Right lobe of liver (tissue), 6 donors: ENCODE measurements around the gene TECPR2. TPM values are rescaled to one million over a fixed set of nuclear protein-coding genes. Genes with fewer than 3 reads are reported as not detected.

Experiments used
- ATAC-seq, 4 donors: fragments of 200-7000 bp; cut with Tn5 transposase; one replicate each; pipeline ENCODE4 v1.9.1; 2020; ENCODE audit warnings: mild to moderate bottlenecking in 4 of 4, moderate library complexity in 4 of 4
- DNase-seq, 3 donors: peaks; one replicate each; pipeline ENCODE4 v3.0.0-alpha.2; 2020
- H3K27ac ChIP-seq, 3 donors: fragments of 200-600 bp; one replicate each; pipeline ENCODE4 v1.8.0; 2022
- H3K27me3 ChIP-seq, 2 donors: fragments of 200-600 bp; one replicate each; pipeline ENCODE4 v1.8.0; 2022
- H3K36me3 ChIP-seq, 4 donors: fragments of 200-600 bp; sonication (generic) in 1 of 4; one replicate each; pipeline versions ENCODE4 v1.5.1 to v1.8.0; 2017 to 2022; ENCODE audit warnings: control low read depth in 1 of 4
- H3K4me1 ChIP-seq, 4 donors: fragments of 200-600 bp; sonication (generic) in 1 of 4; one replicate each; pipeline versions ENCODE4 v1.5.1 to v1.8.0; 2017 to 2022; ENCODE audit warnings: control low read depth in 1 of 4
- H3K4me3 ChIP-seq, 3 donors: fragments of 200-600 bp; one replicate each; pipeline ENCODE4 v1.8.0; 2022
- H3K9me3 ChIP-seq, 4 donors: fragments of 200-600 bp; sonication (generic) in 1 of 4; one replicate each; pipeline versions ENCODE4 v1.5.1 to v1.8.0; 2017 to 2022; ENCODE audit warnings: control low read depth in 1 of 4
- CTCF ChIP-seq, 4 donors: fragments of 200-600 bp in 3 of 4; fragments of 450-650 bp in 1 of 4; IDR thresholded peaks; one replicate each; pipeline versions ENCODE4 v1.5.1 to v1.8.0; 2016 to 2022; ENCODE audit warnings: antibody characterized with exemption in 4 of 4, mild to moderate bottlenecking in 2 of 4
- POLR2A ChIP-seq: fragments of 450-650 bp; IDR thresholded peaks from one replicate; pipeline ENCODE4 v1.6.1; 2017; ENCODE audit warnings: antibody characterized with exemption, mild to moderate bottlenecking
- WGBS: methylation state at CpG from one replicate; pipeline ENCODE4 v1.1.6; 2018; ENCODE audit warnings: low coverage, low lambda C conversion rate; ENCODE audit not compliant: insufficient coverage; ENCODE audit errors: missing lambda C conversion rate; 5-methylcytosine and 5-hydroxymethylcytosine counted together
- intact Hi-C, 2 donors: fragments of 100-400 bp; cut with DNase I; formaldehyde crosslinking; loops; one replicate each; pipeline versions ENCODE4 v1.11.2 to v1.14.1; 2022
- total RNA-seq, 6 experiments: library from RNA; depleted of rRNA in 2 of 6; stranded (reverse); fragments of >200 nt in 2 of 6; fragmentation: NEBNext Ultra II Directional in 3 of 6; extraction: Animal tissue kit (Norgen Biotek cat#: 25700) in 3 of 6; gene quantifications; one replicate each; pipeline versions ENCODE4 v1.1.0 to v1.2.4, GENCODE V29; 2016 to 2023
- donor health status: DM: no; HTN: yes; CAD: no.
- donor health status: DM: no; HTN: no; CAD: no.
- donor health status: DM: no; HTN: no; CAD: no.
- donor health status: DM: no; HTN: yes; CAD: no.
- donor health status: DM: no; HTN: yes; CAD: no.

The TECPR2 gene
- total RNA-seq, 6 experiments from 2014 or later = 5.5 to 10.5 (median 9.4) TPM

GRCh38 chr14:102430212-102430908 lies 67.6 kb downstream of the TECPR2 start:
- ATAC-seq (no peak), DNase-seq (no peak)
- intact Hi-C loops = no loop called here
- no peaks in the 10 kb centered on the region for H3K27me3 ChIP-seq
- 94% methylated on average over 7 of the region's 8 CpGs for WGBS
- no peaks in the 10 kb centered on the region for H3K4me1 ChIP-seq
- no peak for TF ChIP-seq CTCF (IDR thresholded peaks at IDR 0.05)
- no peak overlapping the region for H3K4me3 ChIP-seq
- H3K27ac ChIP-seq = no peak overlapping the region
- peaks cover 0 to 8% (median under 1%) of the 10 kb centered on the region in 4 donors for H3K36me3 ChIP-seq
- no peaks in the 10 kb centered on the region for H3K9me3 ChIP-seq

GRCh38 chr14:102431751-102432150 lies 69.0 kb downstream of the TECPR2 start:
- 90% methylated on average over 7 of the region's 12 CpGs for WGBS
- no peak overlapping the region for H3K27ac ChIP-seq
- no peaks in the 10 kb centered on the region for H3K9me3 ChIP-seq
- no peak overlapping the region for H3K4me3 ChIP-seq
- H3K36me3 ChIP-seq = peaks cover 0 to 8% (median under 1%) of the 10 kb centered on the region in 4 donors
- no peaks in the 10 kb centered on the region for H3K4me1 ChIP-seq
- ATAC-seq (no peak), DNase-seq (no peak)
- no peaks in the 10 kb centered on the region for H3K27me3 ChIP-seq
- intact Hi-C loops = no loop called here
- no peak for TF ChIP-seq CTCF (IDR thresholded peaks at IDR 0.05)
- TF ChIP-seq POLR2A = no peak

- TF ChIP-seq CTCF (IDR thresholded peaks at IDR 0.05) = no peak
- TF ChIP-seq POLR2A = no peak
- H3K4me3 ChIP-seq = no peak overlapping the region
- DNase-seq = no peak
- intact Hi-C loops = loop anchor here in 1 of 2 donors (5.0 kb wide), 1 partner anchor 83 kb away; no protein-coding TSS in a partner anchor
- no peak overlapping the region for H3K27ac ChIP-seq
- H3K27me3 ChIP-seq = no peaks in the 10 kb centered on the region
- peaks cover 0 to 10% (median under 1%) of the 10 kb centered on the region in 4 donors for H3K36me3 ChIP-seq
- 60% methylated on average over 2 of the region's 11 CpGs for WGBS
- H3K4me1 ChIP-seq = no peaks in the 10 kb centered on the region
- H3K9me3 ChIP-seq = no peaks in the 10 kb centered on the region
- ATAC-seq = no peak
Measured at GRCh38 chr14:102434647-102435175, 72.0 kb downstream of the TECPR2 start.

- TF ChIP-seq POLR2A = no peak
- peak; percentile 71 to 87 (median 81) for TF ChIP-seq CTCF (IDR thresholded peaks at IDR 0.05)
- Histone ChIP-seq H3K27ac (no peak overlapping the region), H3K4me3 (peak overlapping the region in 1 of 3 donors; percentile 28), H3K4me1 (no peaks in the 10 kb centered on the region), H3K36me3 (peaks cover 0 to 30% (median 8%) of the 10 kb centered on the region in 4 donors), H3K27me3 (no peaks in the 10 kb centered on the region), H3K9me3 (no peaks in the 10 kb centered on the region)
- intact Hi-C loops = loop anchor here in 1 of 2 donors (5.0 kb wide), 1 partner anchor 79 kb away; no protein-coding TSS in a partner anchor
- ATAC-seq (peak; percentile 96 to 99 (median 98)), DNase-seq (peak; percentile 85 to 87 (median 86))
- WGBS = 21% methylated on average over 22 of the region's 31 CpGs
Measured at GRCh38 chr14:102437997-102438915, 75.5 kb downstream of the TECPR2 start.
